ENCODE results near the gene LRRC8E. TPM values are rescaled to one million over a fixed set of nuclear protein-coding genes. Genes with fewer than 3 reads are reported as not detected.

The LRRC8E gene
- total and polyA plus RNA-seq, 2 of the 8 experiments (the other 6 are each of a cell fraction or from before 2014, with no cell fraction given) = 2.7 to 2.9 TPM

DNA sequence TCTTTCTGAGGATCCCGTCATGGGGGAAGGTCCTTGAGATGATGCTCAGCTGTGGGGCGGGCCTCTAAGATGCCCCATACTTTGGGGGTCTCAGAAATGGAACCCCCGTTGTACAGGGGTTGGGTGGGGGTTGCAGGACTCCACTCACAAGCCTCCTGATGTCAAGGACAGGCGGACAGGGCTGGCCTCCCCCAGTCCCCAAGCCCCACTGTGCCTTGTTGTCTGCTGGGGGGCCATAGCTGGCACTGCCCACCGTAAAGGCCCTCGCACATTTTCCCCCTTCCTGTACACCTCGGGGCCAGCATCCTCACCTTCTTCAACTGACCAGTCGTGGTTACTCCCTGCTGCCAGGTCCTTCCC lies 34.5 kb downstream of the LRRC8E start (continued):
- TF ChIP-seq, protein P1, sequence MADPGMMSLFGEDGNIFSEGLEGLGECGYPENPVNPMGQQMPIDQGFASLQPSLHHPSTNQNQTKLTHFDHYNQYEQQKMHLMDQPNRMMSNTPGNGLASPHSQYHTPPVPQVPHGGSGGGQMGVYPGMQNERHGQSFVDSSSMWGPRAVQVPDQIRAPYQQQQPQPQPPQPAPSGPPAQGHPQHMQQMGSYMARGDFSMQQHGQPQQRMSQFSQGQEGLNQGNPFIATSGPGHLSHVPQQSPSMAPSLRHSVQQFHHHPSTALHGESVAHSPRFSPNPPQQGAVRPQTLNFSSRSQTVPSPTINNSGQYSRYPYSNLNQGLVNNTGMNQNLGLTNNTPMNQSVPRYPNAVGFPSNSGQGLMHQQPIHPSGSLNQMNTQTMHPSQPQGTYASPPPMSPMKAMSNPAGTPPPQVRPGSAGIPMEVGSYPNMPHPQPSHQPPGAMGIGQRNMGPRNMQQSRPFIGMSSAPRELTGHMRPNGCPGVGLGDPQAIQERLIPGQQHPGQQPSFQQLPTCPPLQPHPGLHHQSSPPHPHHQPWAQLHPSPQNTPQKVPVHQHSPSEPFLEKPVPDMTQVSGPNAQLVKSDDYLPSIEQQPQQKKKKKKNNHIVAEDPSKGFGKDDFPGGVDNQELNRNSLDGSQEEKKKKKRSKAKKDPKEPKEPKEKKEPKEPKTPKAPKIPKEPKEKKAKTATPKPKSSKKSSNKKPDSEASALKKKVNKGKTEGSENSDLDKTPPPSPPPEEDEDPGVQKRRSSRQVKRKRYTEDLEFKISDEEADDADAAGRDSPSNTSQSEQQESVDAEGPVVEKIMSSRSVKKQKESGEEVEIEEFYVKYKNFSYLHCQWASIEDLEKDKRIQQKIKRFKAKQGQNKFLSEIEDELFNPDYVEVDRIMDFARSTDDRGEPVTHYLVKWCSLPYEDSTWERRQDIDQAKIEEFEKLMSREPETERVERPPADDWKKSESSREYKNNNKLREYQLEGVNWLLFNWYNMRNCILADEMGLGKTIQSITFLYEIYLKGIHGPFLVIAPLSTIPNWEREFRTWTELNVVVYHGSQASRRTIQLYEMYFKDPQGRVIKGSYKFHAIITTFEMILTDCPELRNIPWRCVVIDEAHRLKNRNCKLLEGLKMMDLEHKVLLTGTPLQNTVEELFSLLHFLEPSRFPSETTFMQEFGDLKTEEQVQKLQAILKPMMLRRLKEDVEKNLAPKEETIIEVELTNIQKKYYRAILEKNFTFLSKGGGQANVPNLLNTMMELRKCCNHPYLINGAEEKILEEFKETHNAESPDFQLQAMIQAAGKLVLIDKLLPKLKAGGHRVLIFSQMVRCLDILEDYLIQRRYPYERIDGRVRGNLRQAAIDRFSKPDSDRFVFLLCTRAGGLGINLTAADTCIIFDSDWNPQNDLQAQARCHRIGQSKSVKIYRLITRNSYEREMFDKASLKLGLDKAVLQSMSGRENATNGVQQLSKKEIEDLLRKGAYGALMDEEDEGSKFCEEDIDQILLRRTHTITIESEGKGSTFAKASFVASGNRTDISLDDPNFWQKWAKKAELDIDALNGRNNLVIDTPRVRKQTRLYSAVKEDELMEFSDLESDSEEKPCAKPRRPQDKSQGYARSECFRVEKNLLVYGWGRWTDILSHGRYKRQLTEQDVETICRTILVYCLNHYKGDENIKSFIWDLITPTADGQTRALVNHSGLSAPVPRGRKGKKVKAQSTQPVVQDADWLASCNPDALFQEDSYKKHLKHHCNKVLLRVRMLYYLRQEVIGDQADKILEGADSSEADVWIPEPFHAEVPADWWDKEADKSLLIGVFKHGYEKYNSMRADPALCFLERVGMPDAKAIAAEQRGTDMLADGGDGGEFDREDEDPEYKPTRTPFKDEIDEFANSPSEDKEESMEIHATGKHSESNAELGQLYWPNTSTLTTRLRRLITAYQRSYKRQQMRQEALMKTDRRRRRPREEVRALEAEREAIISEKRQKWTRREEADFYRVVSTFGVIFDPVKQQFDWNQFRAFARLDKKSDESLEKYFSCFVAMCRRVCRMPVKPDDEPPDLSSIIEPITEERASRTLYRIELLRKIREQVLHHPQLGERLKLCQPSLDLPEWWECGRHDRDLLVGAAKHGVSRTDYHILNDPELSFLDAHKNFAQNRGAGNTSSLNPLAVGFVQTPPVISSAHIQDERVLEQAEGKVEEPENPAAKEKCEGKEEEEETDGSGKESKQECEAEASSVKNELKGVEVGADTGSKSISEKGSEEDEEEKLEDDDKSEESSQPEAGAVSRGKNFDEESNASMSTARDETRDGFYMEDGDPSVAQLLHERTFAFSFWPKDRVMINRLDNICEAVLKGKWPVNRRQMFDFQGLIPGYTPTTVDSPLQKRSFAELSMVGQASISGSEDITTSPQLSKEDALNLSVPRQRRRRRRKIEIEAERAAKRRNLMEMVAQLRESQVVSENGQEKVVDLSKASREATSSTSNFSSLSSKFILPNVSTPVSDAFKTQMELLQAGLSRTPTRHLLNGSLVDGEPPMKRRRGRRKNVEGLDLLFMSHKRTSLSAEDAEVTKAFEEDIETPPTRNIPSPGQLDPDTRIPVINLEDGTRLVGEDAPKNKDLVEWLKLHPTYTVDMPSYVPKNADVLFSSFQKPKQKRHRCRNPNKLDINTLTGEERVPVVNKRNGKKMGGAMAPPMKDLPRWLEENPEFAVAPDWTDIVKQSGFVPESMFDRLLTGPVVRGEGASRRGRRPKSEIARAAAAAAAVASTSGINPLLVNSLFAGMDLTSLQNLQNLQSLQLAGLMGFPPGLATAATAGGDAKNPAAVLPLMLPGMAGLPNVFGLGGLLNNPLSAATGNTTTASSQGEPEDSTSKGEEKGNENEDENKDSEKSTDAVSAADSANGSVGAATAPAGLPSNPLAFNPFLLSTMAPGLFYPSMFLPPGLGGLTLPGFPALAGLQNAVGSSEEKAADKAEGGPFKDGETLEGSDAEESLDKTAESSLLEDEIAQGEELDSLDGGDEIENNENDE (IDR thresholded peaks at IDR 0.05; ENCODE audit: insufficient replicate concordance, low read length) = no peak

Measured in H1 (cell line).